Keratinocyte (primary cell): ENCODE data around the gene GRK4. TPM values are rescaled to one million over a fixed set of nuclear protein-coding genes. Genes with fewer than 3 reads are reported as not detected.
"Not testable (repeated sequence)": the region's sequence is repeated elsewhere in the genome, so short reads cannot be mapped to it uniquely, and the experiment has no call there.

Experiments
- DNase-seq: peaks from one replicate; pipeline ENCODE4 v3.0.0-alpha.2; 2011; ENCODE audit warnings: low read depth, missing footprints, low spot score
- FAIRE-seq: peaks from 2 replicates; lab custom pipeline; 2011; peaks lifted over from hg19 to GRCh38; lab: Jason Lieb, UNC
- H2AFZ ChIP-seq: 2 replicates; pipeline ENCODE4 v1.6.0; 2012; ENCODE audit warnings: low read length, control low read depth, inconsistent platforms; ENCODE audit not compliant: control insufficient read depth
- H3K27ac ChIP-seq: 2 replicates; pipeline ENCODE4 v1.5.1; 2011; ENCODE audit warnings: low read length; ENCODE audit not compliant: control insufficient read depth, insufficient read depth
- H3K27me3 ChIP-seq: 3 replicates; pipeline ENCODE4 v1.6.0; 2011; ENCODE audit warnings: low read length; ENCODE audit not compliant: control insufficient read depth, insufficient read depth; ENCODE audit errors: extremely low read depth
- H3K36me3 ChIP-seq, 2 experiments: 2 replicates in 1 of 2; 3 replicates in 1 of 2; pipeline ENCODE4 v1.5.1; 2011; ENCODE audit warnings: low read length in 2 of 2, mild to moderate bottlenecking in 1 of 2; ENCODE audit not compliant: control insufficient read depth in 2 of 2, insufficient read depth in 2 of 2; ENCODE audit errors: extremely low read depth in 1 of 2
- H3K4me1 ChIP-seq: 3 replicates; pipeline ENCODE4 v1.5.1; 2011; ENCODE audit warnings: low read length; ENCODE audit not compliant: control insufficient read depth, insufficient read depth; ENCODE audit errors: extremely low read depth
- H3K4me2 ChIP-seq: 3 replicates; pipeline ENCODE4 v1.6.0; 2011; ENCODE audit warnings: low read depth, low read length; ENCODE audit not compliant: control insufficient read depth, insufficient read depth; ENCODE audit errors: extremely low read depth
- H3K4me3 ChIP-seq, 3 experiments: fragments of 200-600 bp in 1 of 3; sonication (generic) in 1 of 3; 2 replicates in 2 of 3; 3 replicates in 1 of 3; pipeline ENCODE4 v1.5.1; 2011 to 2016; ENCODE audit warnings: low read length in 3 of 3, mild to moderate bottlenecking in 3 of 3, control low read depth in 2 of 3, inconsistent platforms in 1 of 3, low read depth in 1 of 3, mixed read lengths in 1 of 3, mixed run types in 1 of 3, moderate library complexity in 1 of 3; ENCODE audit not compliant: control insufficient read depth in 2 of 3, insufficient read depth in 2 of 3; ENCODE audit errors: extremely low read depth in 1 of 3
- H3K79me2 ChIP-seq: 2 replicates; pipeline ENCODE4 v1.6.0; 2012; ENCODE audit warnings: low read length; ENCODE audit not compliant: control insufficient read depth, insufficient read depth
- H3K9ac ChIP-seq: 3 replicates; pipeline ENCODE4 v1.6.0; 2011; ENCODE audit warnings: low read length; ENCODE audit not compliant: control insufficient read depth, insufficient read depth; ENCODE audit errors: extremely low read depth
- H3K9me1 ChIP-seq: 3 replicates; pipeline ENCODE4 v1.6.0; 2011; ENCODE audit warnings: low read length; ENCODE audit not compliant: control insufficient read depth, insufficient read depth; ENCODE audit errors: extremely low read depth
- H3K9me3 ChIP-seq: 2 replicates; pipeline ENCODE4 v1.5.1; 2012; ENCODE audit warnings: low read depth, low read length; ENCODE audit not compliant: control insufficient read depth
- H4K20me1 ChIP-seq: 3 replicates; pipeline ENCODE4 v1.6.0; 2011; ENCODE audit warnings: low read length; ENCODE audit not compliant: control insufficient read depth, insufficient read depth; ENCODE audit errors: extremely low read depth
- EZH2 ChIP-seq: IDR thresholded peaks from one replicate; pipeline ENCODE4 v1.6.1; 2012; ENCODE audit warnings: inconsistent platforms, mild to moderate bottlenecking, low read length, moderate library complexity
- dilution Hi-C: fragments of 300-500 bp; cut with MboI; formaldehyde crosslinking; loops from one replicate; pipeline ENCODE4 v1.7.0; 2020; ENCODE audit warnings: low sequenced_read_pairs; ENCODE audit not compliant: extremely low pct_ligation_motif_present
- polyA plus RNA-seq, 5 experiments: library from polyadenylated mRNA; depleted of rRNA in 3 of 5; stranded (reverse) in 3 of 5; stranded (forward) in 1 of 5; unstranded in 1 of 5; fragments of >200 nt; gene quantifications; 1 replicate in 1 of 5; 2 replicates in 3 of 5; 3 replicates in 1 of 5; pipeline versions ENCODE4 v1.2.1 to v1.2.3, GENCODE V29; 2011 to 2012; ENCODE audit warnings: missing spikeins in 2 of 5, low read depth in 1 of 5, low replicate concordance in 1 of 5
- TF ChIP-seq, protein P1 (sequence below), 3 experiments: IDR thresholded peaks in 1 of 3; conservative IDR thresholded peaks in 1 of 3; optimal IDR thresholded peaks in 1 of 3; 2 replicates in 2 of 3; 3 replicates in 1 of 3; pipeline versions ENCODE3 to v1.5.1; 2011; ENCODE audit warnings: low read length in 3 of 3, mild to moderate bottlenecking in 3 of 3, moderate library complexity in 2 of 3, control low read depth in 1 of 3, inconsistent platforms in 1 of 3; ENCODE audit not compliant: insufficient read depth in 2 of 3; ENCODE audit errors: extremely low read depth in 1 of 3

GRK4 gene
- polyA plus RNA-seq, 1 donor (not counting 4 experiments of a cell fraction or from before 2014, with no cell fraction given), result 4.3 TPM

DNA sequence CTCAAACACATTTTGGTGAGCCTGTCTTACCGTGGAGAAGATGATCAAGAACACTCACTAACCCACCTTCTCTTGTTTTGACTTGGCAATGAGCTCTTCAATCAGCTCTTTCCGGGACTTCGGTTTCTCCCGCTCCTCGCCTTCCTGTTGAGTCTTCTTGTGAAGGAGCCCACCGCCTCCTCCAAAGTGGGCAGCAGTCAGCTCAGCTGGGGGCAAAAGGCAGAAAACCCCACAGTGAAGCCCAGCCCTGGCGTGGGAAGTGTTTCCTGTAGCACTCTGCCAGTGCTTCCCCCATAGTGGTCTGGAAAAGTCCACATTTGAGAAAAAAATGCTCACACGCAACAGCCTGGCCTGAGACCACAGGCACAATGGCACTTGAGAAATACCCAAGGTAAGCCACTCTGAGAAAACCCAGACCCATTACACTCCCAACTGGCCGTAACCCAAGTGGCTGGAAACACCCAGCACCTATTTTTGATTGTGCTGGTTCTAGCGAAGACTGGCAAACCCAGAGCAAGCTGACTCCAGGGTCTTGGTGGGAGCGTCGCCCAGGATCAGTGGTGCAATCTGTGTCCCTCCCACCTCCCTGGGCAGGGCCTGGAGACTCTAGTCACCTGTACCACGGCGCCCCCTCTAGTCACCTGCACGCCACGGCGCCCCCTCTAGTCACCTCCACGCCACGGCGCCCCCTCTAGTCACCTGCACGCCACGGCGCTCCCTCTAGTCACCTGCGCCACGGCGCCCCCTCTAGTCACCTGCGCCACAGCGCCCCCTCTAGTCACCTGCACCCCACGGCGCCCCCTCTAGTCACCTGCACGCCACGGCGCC lies 8.8 kb upstream of the GRK4 start:
- Histone ChIP-seq H3K9me1 (peaks cover 2% of the 10 kb centered on the region), H3K79me2 (peaks cover 37% of the 10 kb centered on the region), H2AFZ (no peak overlapping the region), H4K20me1 (peaks cover 25% of the 10 kb centered on the region), H3K4me2 (no peak overlapping the region), H3K4me1 (no peaks in the 10 kb centered on the region), H3K27ac (no peak overlapping the region), H3K27me3 (no peaks in the 10 kb centered on the region), H3K9me3 (no peaks in the 10 kb centered on the region), H3K4me3 (no peak overlapping the region), H3K9ac (no peak overlapping the region), H3K36me3 (peaks cover 43 to 66% of the 10 kb centered on the region in 2 experiments)
- TF ChIP-seq EZH2, result no peak
- TF ChIP-seq, protein P1, sequence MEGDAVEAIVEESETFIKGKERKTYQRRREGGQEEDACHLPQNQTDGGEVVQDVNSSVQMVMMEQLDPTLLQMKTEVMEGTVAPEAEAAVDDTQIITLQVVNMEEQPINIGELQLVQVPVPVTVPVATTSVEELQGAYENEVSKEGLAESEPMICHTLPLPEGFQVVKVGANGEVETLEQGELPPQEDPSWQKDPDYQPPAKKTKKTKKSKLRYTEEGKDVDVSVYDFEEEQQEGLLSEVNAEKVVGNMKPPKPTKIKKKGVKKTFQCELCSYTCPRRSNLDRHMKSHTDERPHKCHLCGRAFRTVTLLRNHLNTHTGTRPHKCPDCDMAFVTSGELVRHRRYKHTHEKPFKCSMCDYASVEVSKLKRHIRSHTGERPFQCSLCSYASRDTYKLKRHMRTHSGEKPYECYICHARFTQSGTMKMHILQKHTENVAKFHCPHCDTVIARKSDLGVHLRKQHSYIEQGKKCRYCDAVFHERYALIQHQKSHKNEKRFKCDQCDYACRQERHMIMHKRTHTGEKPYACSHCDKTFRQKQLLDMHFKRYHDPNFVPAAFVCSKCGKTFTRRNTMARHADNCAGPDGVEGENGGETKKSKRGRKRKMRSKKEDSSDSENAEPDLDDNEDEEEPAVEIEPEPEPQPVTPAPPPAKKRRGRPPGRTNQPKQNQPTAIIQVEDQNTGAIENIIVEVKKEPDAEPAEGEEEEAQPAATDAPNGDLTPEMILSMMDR (optimal IDR thresholded peaks at IDR 0.05 in 1 of 3, IDR thresholded peaks at IDR 0.05 in 1 of 3, conservative IDR thresholded peaks at IDR 0.05 in 1 of 3; ENCODE audit: extremely low read depth in 1 of 3, insufficient read depth in 2 of 3, low read length in 3 of 3), result peak in 2 of 3 experiments; percentile 33 to 36
- dilution Hi-C loops, result no loop called here
- FAIRE-seq (no peak), DNase-seq (no peak)

DNA sequence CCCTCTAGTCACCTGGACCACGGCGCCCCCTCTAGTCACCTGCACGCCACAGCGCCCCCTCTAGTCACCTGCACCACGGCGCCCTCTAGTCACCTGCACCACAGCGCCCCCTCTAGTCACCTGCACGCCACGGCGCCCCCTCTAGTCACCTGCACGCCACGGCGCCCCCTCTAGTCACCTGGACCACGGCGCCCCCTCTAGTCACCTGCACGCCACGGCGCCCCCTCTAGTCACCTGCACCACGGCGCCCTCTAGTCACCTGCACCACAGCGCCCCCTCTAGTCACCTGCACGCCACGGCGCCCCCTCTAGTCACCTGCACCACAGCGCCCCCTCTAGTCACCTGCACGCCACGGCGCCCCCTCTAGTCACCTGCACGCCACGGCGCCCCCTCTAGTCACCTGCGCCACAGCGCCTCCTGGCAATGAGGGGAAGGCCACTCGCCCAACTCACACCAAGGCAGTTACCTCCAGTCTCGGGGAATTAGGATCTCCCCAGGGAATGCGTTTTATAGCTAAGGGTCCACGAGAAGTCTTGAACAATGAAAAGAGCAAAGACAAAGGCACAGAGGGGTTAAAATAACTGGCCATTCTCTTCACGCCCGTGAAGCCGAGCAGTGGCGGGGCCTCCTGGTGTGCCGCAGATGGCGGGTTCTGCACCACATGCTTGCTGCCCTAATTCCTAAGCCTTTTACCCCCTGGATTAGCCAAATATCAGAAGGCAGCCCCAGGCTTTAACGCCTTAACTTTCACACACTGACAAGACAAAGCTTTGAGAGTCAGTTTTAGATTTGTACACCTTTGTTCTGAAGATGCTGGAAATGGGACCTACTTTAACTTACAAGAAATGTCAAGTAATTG lies 8.0 kb upstream of the GRK4 start:
- H3K9me1 ChIP-seq, H3K9ac ChIP-seq, H3K27me3 ChIP-seq, dilution Hi-C loops, H3K4me2 ChIP-seq, FAIRE-seq, H3K4me1 ChIP-seq, H3K9me3 ChIP-seq, H3K27ac ChIP-seq, H3K4me3 ChIP-seq, H2AFZ ChIP-seq, DNase-seq: not testable (repeated sequence)
- TF ChIP-seq, protein P1 (optimal IDR thresholded peaks at IDR 0.05 in 1 of 3, IDR thresholded peaks at IDR 0.05 in 1 of 3, conservative IDR thresholded peaks at IDR 0.05 in 1 of 3; ENCODE audit: extremely low read depth in 1 of 3, insufficient read depth in 2 of 3, low read length in 3 of 3), result peak in 1 of 3 experiments; percentile 38
- H3K36me3 ChIP-seq, result peaks cover 36 to 63% of the 10 kb centered on the region in 2 experiments
- peaks cover 44% of the 10 kb centered on the region for H3K79me2 ChIP-seq
- H4K20me1 ChIP-seq, result peaks cover 27% of the 10 kb centered on the region
